Upper lobe of right lung (tissue), 1 donor: ENCODE results near the gene RAB11A. TPM values are rescaled to one million over a fixed set of nuclear protein-coding genes. Genes with fewer than 3 reads are reported as not detected.
A peak's percentile ranks its signal among the peaks of the same experiment; 100 is the strongest.

Experiments
- ATAC-seq: fragments of 200-7000 bp; cut with Tn5 transposase; one replicate; pipeline ENCODE4 v1.9.1; 2020; ENCODE audit warnings: mild to moderate bottlenecking, moderate library complexity
- DNase-seq: peaks from one replicate; pipeline ENCODE4 v3.0.0-alpha.2; 2020
- H3K27ac ChIP-seq: fragments of 200-600 bp; one replicate; pipeline ENCODE4 v1.8.0; 2022
- H3K27me3 ChIP-seq: fragments of 200-600 bp; one replicate; pipeline ENCODE4 v1.8.0; 2022; ENCODE audit warnings: mild to moderate bottlenecking
- H3K36me3 ChIP-seq: fragments of 200-600 bp; one replicate; pipeline ENCODE4 v1.8.0; 2022
- H3K4me1 ChIP-seq: fragments of 200-600 bp; one replicate; pipeline ENCODE4 v1.8.0; 2022
- H3K4me3 ChIP-seq: fragments of 200-600 bp; one replicate; pipeline ENCODE4 v1.8.0; 2022; ENCODE audit warnings: mild to moderate bottlenecking
- H3K9me3 ChIP-seq: fragments of 200-600 bp; one replicate; pipeline ENCODE4 v1.8.0; 2022
- intact Hi-C: fragments of 100-400 bp; cut with DNase I; formaldehyde crosslinking; loops from one replicate; pipeline ENCODE4 v1.11.0; 2022
- total RNA-seq: library from RNA; stranded (reverse); fragmentation: NEBNext Ultra II Directional; extraction: Animal tissue kit (Norgen Biotek cat#: 25700); gene quantifications from one replicate; pipeline ENCODE4 v1.2.1, GENCODE V29; 2021
- TF ChIP-seq, protein P1 (sequence below): fragments of 200-600 bp; IDR thresholded peaks from one replicate; pipeline ENCODE4 v1.8.0; 2022; ENCODE audit warnings: antibody characterized with exemption
- donor health status: DM: no; HTN: yes; CAD: no; lungs with severe emphysema.

The RAB11A gene
- total RNA-seq, 1 donor from 2014 or later: 221 TPM

DNA sequence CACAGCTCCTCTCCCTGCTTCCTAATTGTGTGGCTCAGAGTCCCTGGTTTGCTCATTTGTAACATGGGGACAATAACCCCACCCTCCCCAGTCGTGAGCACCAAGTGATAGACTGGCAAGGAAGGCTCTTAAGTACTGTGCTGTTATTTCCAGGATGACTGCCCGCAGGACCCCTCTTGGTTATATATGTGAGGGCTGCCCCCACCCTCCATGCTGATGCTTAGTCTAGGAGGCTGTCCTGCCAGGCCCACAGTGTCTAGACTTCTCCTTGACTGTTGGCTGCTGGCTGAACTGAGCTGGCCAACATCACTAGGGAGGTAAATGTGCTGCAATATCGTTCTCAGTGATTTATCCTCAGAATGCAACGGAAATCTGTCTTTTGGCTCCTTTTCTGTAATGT is 45.1 kb downstream of the RAB11A start:
- ATAC-seq: no peak
- no peaks in the 10 kb centered on the region for H3K27me3 ChIP-seq
- no peaks in the 10 kb centered on the region for H3K9me3 ChIP-seq
- H3K27ac ChIP-seq: no peak overlapping the region
- no peaks in the 10 kb centered on the region for H3K4me1 ChIP-seq
- peaks cover 10% of the 10 kb centered on the region for H3K36me3 ChIP-seq
- no peak overlapping the region for H3K4me3 ChIP-seq
- TF ChIP-seq, protein P1, sequence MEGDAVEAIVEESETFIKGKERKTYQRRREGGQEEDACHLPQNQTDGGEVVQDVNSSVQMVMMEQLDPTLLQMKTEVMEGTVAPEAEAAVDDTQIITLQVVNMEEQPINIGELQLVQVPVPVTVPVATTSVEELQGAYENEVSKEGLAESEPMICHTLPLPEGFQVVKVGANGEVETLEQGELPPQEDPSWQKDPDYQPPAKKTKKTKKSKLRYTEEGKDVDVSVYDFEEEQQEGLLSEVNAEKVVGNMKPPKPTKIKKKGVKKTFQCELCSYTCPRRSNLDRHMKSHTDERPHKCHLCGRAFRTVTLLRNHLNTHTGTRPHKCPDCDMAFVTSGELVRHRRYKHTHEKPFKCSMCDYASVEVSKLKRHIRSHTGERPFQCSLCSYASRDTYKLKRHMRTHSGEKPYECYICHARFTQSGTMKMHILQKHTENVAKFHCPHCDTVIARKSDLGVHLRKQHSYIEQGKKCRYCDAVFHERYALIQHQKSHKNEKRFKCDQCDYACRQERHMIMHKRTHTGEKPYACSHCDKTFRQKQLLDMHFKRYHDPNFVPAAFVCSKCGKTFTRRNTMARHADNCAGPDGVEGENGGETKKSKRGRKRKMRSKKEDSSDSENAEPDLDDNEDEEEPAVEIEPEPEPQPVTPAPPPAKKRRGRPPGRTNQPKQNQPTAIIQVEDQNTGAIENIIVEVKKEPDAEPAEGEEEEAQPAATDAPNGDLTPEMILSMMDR: no peak
- no peak for DNase-seq
- intact Hi-C loops: no loop called here

DNA sequence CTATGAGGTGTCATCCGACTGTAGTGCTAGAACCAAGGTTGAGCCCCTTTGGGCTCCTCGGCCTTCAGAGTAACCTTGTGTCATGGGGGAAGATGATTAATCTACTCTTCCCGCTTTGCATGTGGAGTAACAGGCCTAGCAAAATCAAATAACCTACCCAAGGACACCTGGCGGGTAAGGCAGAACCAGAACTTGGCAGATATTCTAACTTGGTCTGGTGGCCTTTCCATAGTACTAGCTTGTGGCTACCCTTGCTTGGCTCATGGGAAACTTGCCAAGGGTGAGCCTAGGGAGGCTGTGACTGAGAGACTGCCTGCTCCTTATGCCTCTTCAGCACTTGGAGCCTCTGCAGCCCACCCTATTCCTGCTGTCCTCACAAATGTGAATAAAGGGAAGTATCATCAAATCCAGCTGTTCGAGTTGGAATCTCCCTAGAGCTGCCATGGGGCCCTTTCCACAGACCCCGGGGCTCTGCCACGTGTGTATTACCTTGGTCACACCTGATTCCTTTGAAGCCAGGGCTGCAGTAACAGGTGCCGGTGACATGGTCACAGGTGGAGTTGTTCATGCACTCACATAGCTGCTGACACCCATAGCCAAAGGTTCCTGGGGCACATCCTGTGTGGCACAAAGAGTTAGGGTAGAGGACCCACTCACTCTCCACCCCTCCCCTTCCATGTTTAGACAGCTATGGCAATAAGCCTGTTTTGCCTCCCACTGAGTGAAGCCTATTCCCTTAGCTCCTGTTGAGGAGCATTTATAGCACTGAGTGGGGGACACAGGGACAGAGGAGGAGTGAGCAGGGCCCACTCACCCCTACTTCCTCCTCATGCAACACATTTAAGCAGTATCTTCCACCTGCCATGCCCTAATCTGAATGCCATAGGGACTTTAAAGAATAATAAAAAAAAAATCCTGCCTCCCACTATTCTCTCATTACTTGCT is 46.0 kb downstream of the RAB11A start:
- Histone ChIP-seq H3K27ac (no peak overlapping the region), H3K36me3 (peaks cover 10% of the 10 kb centered on the region), H3K9me3 (no peaks in the 10 kb centered on the region), H3K4me3 (no peak overlapping the region), H3K4me1 (no peaks in the 10 kb centered on the region), H3K27me3 (no peaks in the 10 kb centered on the region)
- TF ChIP-seq, protein P1: no peak
- no peak for ATAC-seq
- intact Hi-C loops: no loop called here
- DNase-seq: no peak

- DNase-seq: no peak
Measured at GRCh38 chr15:65916041-65916663, 46.9 kb downstream of the RAB11A start.

DNA sequence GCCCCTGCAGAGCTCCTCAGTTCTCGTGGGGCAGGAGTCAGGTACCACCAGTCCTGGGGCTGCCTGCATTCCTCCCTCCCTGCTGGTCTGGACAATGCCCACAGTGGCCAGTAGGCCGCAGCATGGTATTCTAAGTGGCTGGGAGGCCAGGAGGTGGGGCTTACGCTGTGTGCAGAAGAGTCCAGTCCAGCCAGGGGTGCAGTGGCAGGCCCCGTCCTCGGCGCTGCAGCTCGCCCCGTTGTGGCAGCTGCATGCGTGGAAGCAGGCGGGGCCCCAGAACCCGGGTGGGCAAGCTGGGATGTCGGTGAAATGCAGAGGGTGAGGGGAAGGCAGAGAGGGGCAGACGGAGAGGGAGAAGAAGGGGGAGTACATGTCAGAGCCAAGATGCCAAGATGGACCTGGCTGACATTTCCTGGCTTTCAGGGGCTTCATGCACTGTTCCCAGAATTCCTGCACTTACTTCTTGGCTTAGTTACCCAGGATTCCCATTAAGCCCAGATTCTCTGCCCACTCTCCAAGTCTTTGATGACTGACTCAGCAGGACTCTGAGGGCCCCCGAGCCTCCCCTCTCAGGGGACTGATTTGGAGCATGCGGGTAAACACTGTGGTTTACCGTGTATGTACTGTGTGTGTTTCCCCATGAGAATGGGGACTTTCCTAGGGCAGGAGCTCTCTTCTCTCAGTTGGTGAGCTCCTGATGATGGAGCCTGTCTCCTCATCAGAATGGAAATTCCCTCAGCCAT is 47.5 kb downstream of the RAB11A start:
- Histone ChIP-seq H3K36me3 (peaks cover 4% of the 10 kb centered on the region), H3K4me3 (no peak overlapping the region), H3K9me3 (no peaks in the 10 kb centered on the region), H3K4me1 (no peaks in the 10 kb centered on the region), H3K27me3 (no peaks in the 10 kb centered on the region), H3K27ac (no peak overlapping the region)
- TF ChIP-seq, protein P1: peak; percentile 54
- peak; percentile 74 for DNase-seq
- intact Hi-C loops: no loop called here
- peak; percentile 87 for ATAC-seq

More at GRCh38 chr15:65916041-65916663, 46.9 kb downstream of the RAB11A start:
- Histone ChIP-seq H3K27ac (no peak overlapping the region), H3K9me3 (no peaks in the 10 kb centered on the region), H3K4me3 (no peak overlapping the region), H3K36me3 (peaks cover 4% of the 10 kb centered on the region), H3K27me3 (no peaks in the 10 kb centered on the region), H3K4me1 (no peaks in the 10 kb centered on the region)
- intact Hi-C loops: no loop called here
- no peak for ATAC-seq
- TF ChIP-seq, protein P1: no peak

DNA sequence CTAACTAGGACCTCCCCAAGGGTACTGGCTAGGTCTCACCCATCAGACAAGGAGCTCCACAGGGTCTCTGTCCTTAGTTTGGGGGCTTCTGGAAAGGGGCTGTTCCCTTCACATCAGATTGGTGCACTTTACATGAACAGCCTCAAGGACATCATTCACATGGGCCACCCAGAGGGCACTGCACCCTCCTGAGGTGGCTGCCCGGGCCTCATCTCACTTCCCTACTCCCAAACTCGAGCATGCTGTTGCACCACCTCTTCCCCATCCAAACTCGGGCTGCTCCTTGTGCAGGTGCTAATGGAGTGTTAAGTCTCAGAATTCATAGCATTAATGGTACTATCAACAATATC is 48.1 kb downstream of the RAB11A start:
- H3K4me3 ChIP-seq: no peak overlapping the region
- no peaks in the 10 kb centered on the region for H3K9me3 ChIP-seq
- H3K27ac ChIP-seq: no peak overlapping the region
- ATAC-seq (no peak), DNase-seq (no peak)
- no peaks in the 10 kb centered on the region for H3K4me1 ChIP-seq
- H3K36me3 ChIP-seq: no peaks in the 10 kb centered on the region
- intact Hi-C loops: no loop called here
- TF ChIP-seq, protein P1: no peak
- no peaks in the 10 kb centered on the region for H3K27me3 ChIP-seq
